HL-60 (cell line): ENCODE results near the gene KIAA1755.

Experiments used
- DNase-seq, 2 experiments: peaks; one replicate each; pipeline ENCODE4 v3.0.0-alpha.2; 2010 to 2020; ENCODE audit warnings: low read depth in 1 of 2, low spot score in 1 of 2
- H3K27ac ChIP-seq: fragments of 250-450 bp; sonication (Bioruptor Pico); replicated peaks from 2 replicates; pipeline ENCODE4 v1.5.1; 2020; ENCODE audit warnings: mild to moderate bottlenecking, moderate library complexity
- H3K27me3 ChIP-seq: fragments of 250-450 bp; sonication (Bioruptor Pico); 2 replicates; pipeline ENCODE4 v1.5.1; 2021; ENCODE audit warnings: mild to moderate bottlenecking, moderate library complexity; ENCODE audit not compliant: insufficient read depth, poor library complexity, severe bottlenecking
- H3K4me3 ChIP-seq: replicated peaks from 2 replicates; pipeline ENCODE4 v1.5.1; 2011; ENCODE audit warnings: mild to moderate bottlenecking, control low read depth, low read length; ENCODE audit not compliant: insufficient read depth
- CTCF ChIP-seq: IDR thresholded peaks from one replicate; pipeline ENCODE4 v1.5.1; 2011; ENCODE audit warnings: low read length, control low read depth, inconsistent platforms; ENCODE audit not compliant: insufficient read depth
- GABPA ChIP-seq: IDR thresholded peaks from 2 replicates; pipeline ENCODE4 v1.6.1; 2012; ENCODE audit warnings: low read depth
- POLR2AphosphoS5 ChIP-seq: IDR thresholded peaks from 2 replicates; pipeline ENCODE4 v1.6.1; 2012; ENCODE audit warnings: low read depth
- REST ChIP-seq: IDR thresholded peaks from 2 replicates; pipeline ENCODE4 v1.6.1; 2012; ENCODE audit warnings: low read depth; ENCODE audit not compliant: insufficient replicate concordance
- SPI1 ChIP-seq: IDR thresholded peaks from 2 replicates; pipeline ENCODE4 v1.6.1; 2012; ENCODE audit warnings: low read depth, mild to moderate bottlenecking, borderline replicate concordance

Gene KIAA1755

GRCh38 chr20:38298768-38299288 lies 38.3 kb upstream of the KIAA1755 start:
- peak; percentile 90 to 98 for DNase-seq
- Histone ChIP-seq H3K27me3 (no peaks in the 10 kb centered on the region), H3K27ac (peak overlapping the region; percentile 97), H3K4me3 (no peak overlapping the region)
- TF ChIP-seq SPI1 (no peak), POLR2AphosphoS5 (peak; percentile 93)

GRCh38 chr20:38297916-38298674 lies 37.6 kb upstream of the KIAA1755 start:
- Histone ChIP-seq H3K27ac (peak overlapping the region; percentile 97), H3K4me3 (no peak overlapping the region), H3K27me3 (no peaks in the 10 kb centered on the region)
- TF ChIP-seq CTCF (no peak), GABPA (no peak), REST (no peak), POLR2AphosphoS5 (no peak), SPI1 (no peak)
- no peak for DNase-seq

- Histone ChIP-seq H3K27ac (peak overlapping the region; percentile 97), H3K27me3 (no peaks in the 10 kb centered on the region), H3K4me3 (no peak overlapping the region)
- DNase-seq: peak in 1 of 2 experiments; percentile 84
- TF ChIP-seq CTCF: no peak
- TF ChIP-seq POLR2AphosphoS5: no peak
- no peak for TF ChIP-seq GABPA
- no peak for TF ChIP-seq SPI1
- no peak for TF ChIP-seq REST
These were observed 35.9 kb upstream of the KIAA1755 start for GRCh38 chr20:38296433-38296832.

- H3K27ac ChIP-seq: peak overlapping the region; percentile 97
- no peak overlapping the region for H3K4me3 ChIP-seq
- no peak for DNase-seq
- no peak for TF ChIP-seq SPI1
- no peak for TF ChIP-seq REST
- no peak for TF ChIP-seq GABPA
- no peak for TF ChIP-seq POLR2AphosphoS5
- no peak for TF ChIP-seq CTCF
- no peaks in the 10 kb centered on the region for H3K27me3 ChIP-seq
These were observed 35.3 kb upstream of the KIAA1755 start for GRCh38 chr20:38295811-38296210.
